Prostate gland (tissue), 2 donors: Measurements from ENCODE around the gene LRP3. TPM values are rescaled to one million over a fixed set of nuclear protein-coding genes. Genes with fewer than 3 reads are reported as not detected.

Source experiments
- DNase-seq: peaks from one replicate; pipeline ENCODE4 v3.0.0-alpha.2; 2019; ENCODE audit warnings: low spot score
- H3K27ac ChIP-seq, 2 donors: fragments of 200-600 bp; sonication (generic); 2 replicates each; pipeline ENCODE4 v1.5.1; 2017 to 2019
- H3K27me3 ChIP-seq: fragments of 200-600 bp; sonication (generic); replicated peaks from 2 replicates; pipeline ENCODE4 v1.5.1; 2019; ENCODE audit not compliant: insufficient read depth
- H3K36me3 ChIP-seq, 2 donors: fragments of 200-600 bp; sonication (generic); 1 replicate in 1 of 2; 2 replicates in 1 of 2; pipeline versions ENCODE4 v1.5.1 to v1.8.1; 2017 to 2019
- H3K4me1 ChIP-seq: fragments of 200-600 bp; sonication (generic); replicated peaks from 2 replicates; pipeline ENCODE4 v1.5.1; 2019
- H3K4me3 ChIP-seq, 2 donors: fragments of 200-600 bp; sonication (generic); 2 replicates each; pipeline ENCODE4 v1.5.1; 2017 to 2019
- H3K9me3 ChIP-seq: fragments of 200-600 bp; sonication (generic); 2 replicates; pipeline ENCODE4 v1.5.1; 2017
- CTCF ChIP-seq, 4 experiments: fragments of 200-600 bp in 2 of 4; fragments of 450-650 bp in 2 of 4; sonication (generic) in 2 of 4; IDR thresholded peaks; 1 replicate in 3 of 4; 2 replicates in 1 of 4; pipeline ENCODE4 v1.5.1; 2016 to 2019; ENCODE audit warnings: antibody characterized with exemption in 4 of 4, mild to moderate bottlenecking in 2 of 4, moderate library complexity in 2 of 4
- POLR2A ChIP-seq: fragments of 450-650 bp; IDR thresholded peaks from one replicate; pipeline ENCODE4 v1.6.1; 2016; ENCODE audit warnings: antibody characterized with exemption, mild to moderate bottlenecking
- POLR2AphosphoS5 ChIP-seq: sonication (generic); formaldehyde crosslinking; IDR thresholded peaks from one replicate; pipeline ENCODE4 v1.6.1; 2017; ENCODE audit warnings: antibody characterized with exemption
- WGBS: methylation state at CpG from one replicate; pipeline ENCODE4 v1.1.5; 2018; 5-methylcytosine and 5-hydroxymethylcytosine counted together
- intact Hi-C: fragments of 100-400 bp; cut with DNase I; formaldehyde crosslinking; loops from one replicate; pipeline ENCODE4 v1.14.2; 2022
- total RNA-seq, 2 donors: library from RNA; depleted of rRNA; stranded (reverse); fragments of >200 nt; gene quantifications; one replicate each; pipeline ENCODE4 v1.1.0, GENCODE V29; 2016

The LRP3 gene
- total RNA-seq, 2 donors from 2014 or later, result 63.7 to 64.4 TPM

DNA sequence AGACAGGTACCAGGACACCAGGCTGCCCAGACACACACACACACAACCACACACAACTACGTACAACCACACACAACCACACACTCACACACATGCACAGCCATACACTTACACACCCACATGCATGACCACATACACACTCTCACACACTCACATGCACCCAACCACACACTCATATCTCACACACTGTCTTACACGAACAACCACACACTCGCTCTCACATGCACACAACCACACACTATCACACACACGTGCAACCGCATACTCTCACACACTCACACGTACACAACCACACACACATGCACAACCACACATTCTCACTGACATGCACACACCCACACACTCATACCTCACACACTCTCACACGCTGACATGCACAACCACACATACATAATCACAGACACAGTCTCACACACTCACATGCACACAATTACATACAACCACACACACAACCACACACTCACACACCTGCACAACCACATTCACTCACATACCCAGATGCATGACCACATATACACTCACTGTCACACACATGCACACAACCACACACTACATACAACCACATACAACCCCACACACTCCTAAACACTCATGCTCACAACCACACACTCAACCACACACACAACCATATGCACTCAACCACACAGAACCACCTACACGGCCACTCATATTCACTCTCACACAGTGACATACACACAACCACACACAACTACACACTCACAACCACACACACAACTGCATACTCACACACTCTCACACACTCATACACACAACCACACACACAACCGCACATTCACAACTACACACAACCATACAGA lies 39.1 kb downstream of the LRP3 start:
- TF ChIP-seq CTCF (IDR thresholded peaks at IDR 0.05), result no peak
- TF ChIP-seq POLR2AphosphoS5, result no peak
- TF ChIP-seq POLR2A, result no peak
- intact Hi-C loops, result no loop called here
- H3K27me3 ChIP-seq, result no peaks in the 10 kb centered on the region

DNA sequence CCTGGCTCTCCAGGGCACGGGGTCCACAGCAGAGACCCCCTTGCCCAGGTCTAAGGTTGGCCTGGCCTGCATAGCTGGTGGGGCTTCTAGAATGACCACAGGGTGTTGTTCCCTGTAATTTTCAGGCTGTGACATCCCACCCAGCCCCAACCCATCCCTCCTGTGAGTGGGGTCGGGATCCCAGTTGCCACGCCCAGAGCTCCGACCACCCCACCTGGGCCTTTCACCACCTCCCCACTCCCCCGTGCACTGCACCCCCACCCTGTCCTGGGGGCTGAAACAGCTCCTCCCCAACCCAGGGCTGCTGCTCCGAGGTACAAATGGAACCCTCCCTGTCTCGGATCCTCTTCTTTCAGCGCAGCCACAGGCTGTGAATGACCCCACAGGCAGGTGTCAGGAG lies 40.0 kb downstream of the LRP3 start:
- Histone ChIP-seq H3K27ac (no peak overlapping the region), H3K4me1 (no peaks in the 10 kb centered on the region), H3K36me3 (no peaks in the 10 kb centered on the region), H3K27me3 (no peaks in the 10 kb centered on the region), H3K4me3 (no peak overlapping the region), H3K9me3 (no peaks in the 10 kb centered on the region)
- TF ChIP-seq CTCF (IDR thresholded peaks at IDR 0.05), result no peak
- 72% methylated on average over 8 of the region's 8 CpGs for WGBS
- intact Hi-C loops, result no loop called here
- DNase-seq, result no peak

More for the DNA sequence above, 39.1 kb downstream of the LRP3 start:
- Histone ChIP-seq H3K4me1 (no peaks in the 10 kb centered on the region), H3K27ac (no peak overlapping the region), H3K36me3 (no peaks in the 10 kb centered on the region), H3K9me3 (no peaks in the 10 kb centered on the region), H3K4me3 (no peak overlapping the region)
- no peak for DNase-seq
- WGBS, result 98% methylated on average over 9 of the region's 9 CpGs

DNA sequence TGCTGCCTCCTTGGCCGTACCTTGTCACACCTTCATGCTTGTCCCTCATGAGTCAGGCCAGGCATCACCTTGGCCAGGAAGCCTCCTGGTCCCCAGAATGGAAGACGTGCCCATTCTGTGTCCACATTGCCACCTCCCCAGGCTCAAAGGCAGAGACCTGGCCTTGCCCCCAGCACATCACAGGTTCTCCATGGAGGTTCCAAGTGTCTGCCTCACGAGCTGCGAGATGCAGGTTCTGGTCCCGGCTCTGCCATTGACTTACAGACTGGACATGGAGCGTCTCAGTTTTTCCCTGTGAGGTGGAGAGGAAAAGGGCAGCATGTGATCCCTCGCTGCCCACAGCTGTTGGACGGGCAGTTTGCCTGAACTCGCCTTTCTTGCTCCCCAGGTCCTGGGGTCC lies 40.6 kb downstream of the LRP3 start:
- H3K4me3 ChIP-seq, result no peak overlapping the region
- DNase-seq, result no peak
- TF ChIP-seq POLR2AphosphoS5 (no peak), CTCF (IDR thresholded peaks at IDR 0.05) (no peak), POLR2A (no peak)
- H3K27ac ChIP-seq, result no peak overlapping the region
- intact Hi-C loops, result no loop called here
- WGBS, result 80% methylated on average over 8 of the region's 9 CpGs
- H3K36me3 ChIP-seq, result no peaks in the 10 kb centered on the region
- no peaks in the 10 kb centered on the region for H3K27me3 ChIP-seq
- H3K9me3 ChIP-seq, result no peaks in the 10 kb centered on the region
- H3K4me1 ChIP-seq, result no peaks in the 10 kb centered on the region

DNA sequence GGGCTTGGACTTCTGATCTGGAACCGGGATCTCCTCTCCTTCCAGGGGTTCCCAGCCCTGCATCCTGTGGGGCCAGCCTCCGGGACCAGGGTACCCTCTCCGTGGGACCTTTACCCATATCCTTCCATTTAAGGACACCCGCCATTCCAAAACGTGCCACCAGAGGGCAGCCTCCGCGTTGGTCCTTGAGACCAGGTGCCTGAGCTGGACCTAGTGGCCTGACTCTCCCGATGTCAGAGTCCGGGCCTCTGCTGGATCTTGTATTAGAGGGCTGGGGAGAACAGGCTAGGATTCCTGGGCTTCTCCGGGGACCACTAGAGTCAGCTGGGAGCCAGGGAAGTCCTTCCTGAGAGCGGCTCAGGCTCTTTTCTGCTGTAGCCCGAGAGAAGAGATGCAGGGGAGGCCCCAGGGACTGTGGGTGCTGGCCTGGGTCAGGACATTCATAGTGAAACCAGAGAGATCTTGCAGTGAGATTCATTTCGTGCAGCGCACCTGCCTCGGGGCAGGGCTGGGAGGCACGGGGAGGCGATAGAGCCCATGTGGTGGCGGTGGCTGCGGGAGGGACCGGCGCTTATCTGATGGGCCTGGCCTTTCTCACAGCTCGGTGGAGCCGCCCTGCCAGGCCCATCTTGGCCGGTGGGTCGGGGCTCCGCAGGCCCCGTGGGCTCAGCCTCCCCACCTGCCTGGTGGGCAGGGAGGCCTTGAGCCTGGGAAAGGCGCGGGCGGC lies 41.3 kb downstream of the LRP3 start:
- WGBS, result 77% methylated on average over 21 of the region's 30 CpGs
- TF ChIP-seq POLR2A (no peak), CTCF (IDR thresholded peaks at IDR 0.05) (peak; percentile 78 to 88 (median 80)), POLR2AphosphoS5 (no peak)
- Histone ChIP-seq H3K27ac (no peak overlapping the region), H3K4me1 (no peaks in the 10 kb centered on the region), H3K36me3 (no peaks in the 10 kb centered on the region), H3K4me3 (no peak overlapping the region), H3K27me3 (no peaks in the 10 kb centered on the region), H3K9me3 (no peaks in the 10 kb centered on the region)
- DNase-seq, result peak; percentile 69
- intact Hi-C loops, result no loop called here

- TF ChIP-seq CTCF (IDR thresholded peaks at IDR 0.05) (no peak), POLR2A (no peak)
- WGBS, result 95% methylated on average over 16 of the region's 20 CpGs
Measured at GRCh38 chr19:33235996-33236350, 41.8 kb downstream of the LRP3 start.

More at GRCh38 chr19:33235996-33236350, 41.8 kb downstream of the LRP3 start:
- Histone ChIP-seq H3K36me3 (no peaks in the 10 kb centered on the region), H3K27me3 (no peaks in the 10 kb centered on the region), H3K9me3 (no peaks in the 10 kb centered on the region), H3K27ac (no peak overlapping the region), H3K4me3 (no peak overlapping the region), H3K4me1 (no peaks in the 10 kb centered on the region)
- DNase-seq, result no peak
- intact Hi-C loops, result no loop called here
